Activated naive CD8-positive, alpha-beta T cell treated with anti-CD3 and anti-CD28 coated beads, Interleukin-2, amount 10 ng/mL, durations not matched to agents 7 days and 5 days (primary cell): Measurements from ENCODE around the gene ATP5F1B. TPM values are rescaled to one million over a fixed set of nuclear protein-coding genes. Genes with fewer than 3 reads are reported as not detected.
A peak's percentile ranks its signal among the peaks of the same experiment; 100 is the strongest.
"Not testable (repeated sequence)": the region's sequence is repeated elsewhere in the genome, so short reads cannot be mapped to it uniquely, and the experiment has no call there.

Source experiments
- ATAC-seq: fragments of 150-1000 bp; cut with Tn5 transposase; one replicate; pipeline ENCODE4 v1.10.0; 2021; ENCODE audit warnings: low read depth, moderate library complexity
- POLR2A ChIA-PET: fragments of 350-600 bp; sonication (Branson Sonifier 250); formaldehyde crosslinking; loops from one replicate; lab custom pipeline; 2021; ENCODE audit warnings: antibody characterized with exemption; lab: Charles Lee
- DNase-seq: peaks from one replicate; pipeline ENCODE4 v3.0.0; 2021
- H3K27ac Mint-ChIP-seq: one replicate; pipeline ENCODE4 v1.8.0; 2022; ENCODE audit warnings: mild to moderate bottlenecking, mixed read lengths
- H3K27me3 Mint-ChIP-seq: one replicate; pipeline ENCODE4 v1.8.0; 2022; ENCODE audit warnings: mild to moderate bottlenecking, moderate library complexity, mixed read lengths
- H3K36me3 Mint-ChIP-seq: one replicate; pipeline ENCODE4 v1.8.0; 2021; ENCODE audit warnings: mild to moderate bottlenecking, mixed read lengths
- H3K4me1 Mint-ChIP-seq: one replicate; pipeline ENCODE4 v1.8.0; 2021; ENCODE audit warnings: mixed read lengths
- H3K4me3 Mint-ChIP-seq: one replicate; pipeline ENCODE4 v1.8.0; 2022; ENCODE audit warnings: mild to moderate bottlenecking, moderate library complexity, mixed read lengths
- H3K9me3 Mint-ChIP-seq: one replicate; pipeline ENCODE4 v1.8.0; 2021; ENCODE audit warnings: mixed read lengths
- total RNA-seq, 2 experiments: library from RNA; stranded (reverse); gene quantifications; one replicate each; pipeline ENCODE4 v1.2.3, GENCODE V29; 2021

Gene ATP5F1B
- total RNA-seq, 2 experiments from 2014 or later, result 468 to 471 TPM

GRCh38 chr12:56671608-56672007 is 25.8 kb upstream of the ATP5F1B start:
- POLR2A ChIA-PET, result interaction anchor here (0.6 kb wide), 1 partner anchor 54 kb away, joined by 3 read pairs; the partner anchor contains the start of gene NACA
- H3K4me3 Mint-ChIP-seq, result no peak overlapping the region
- DNase-seq (no peak), ATAC-seq (no peak)
- H3K36me3 Mint-ChIP-seq, result peaks cover 32% of the 10 kb centered on the region
- peaks cover 27% of the 10 kb centered on the region for H3K4me1 Mint-ChIP-seq
- H3K27ac Mint-ChIP-seq, result peak overlapping the region; percentile 31
- H3K9me3 Mint-ChIP-seq, result no peaks in the 10 kb centered on the region
- no peaks in the 10 kb centered on the region for H3K27me3 Mint-ChIP-seq

DNA sequence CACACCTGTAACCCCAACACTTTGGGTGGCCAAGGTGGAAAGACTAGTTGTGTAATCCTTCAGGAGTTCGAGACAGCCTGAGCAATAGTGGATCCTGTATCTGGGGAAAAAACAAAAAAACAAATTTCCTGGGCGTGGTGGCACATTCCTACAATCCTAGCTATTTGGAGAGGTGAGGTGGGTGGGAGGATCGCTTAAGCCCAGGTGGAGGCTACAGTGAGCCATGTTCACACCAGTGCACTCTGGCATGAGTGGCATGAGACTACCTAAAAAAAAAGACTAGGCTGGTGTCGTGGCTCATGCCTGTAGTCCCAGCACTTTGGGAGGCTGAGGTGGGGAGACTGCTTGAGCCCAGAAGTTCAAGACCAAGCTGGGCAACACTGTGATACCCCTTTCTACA is 25.1 kb upstream of the ATP5F1B start:
- DNase-seq (peak; percentile 8), ATAC-seq (no peak)
- no peak overlapping the region for H3K4me3 Mint-ChIP-seq
- H3K36me3 Mint-ChIP-seq, result peaks cover 35% of the 10 kb centered on the region
- POLR2A ChIA-PET, result no interaction called here
- H3K27me3 Mint-ChIP-seq, result no peaks in the 10 kb centered on the region
- H3K27ac Mint-ChIP-seq, result no peak overlapping the region
- H3K4me1 Mint-ChIP-seq, result peaks cover 25% of the 10 kb centered on the region
- H3K9me3 Mint-ChIP-seq, result no peaks in the 10 kb centered on the region

GRCh38 chr12:56668197-56668457 is 22.3 kb upstream of the ATP5F1B start:
- Mint-ChIP-seq H3K27me3 (no peaks in the 10 kb centered on the region), H3K9me3 (no peaks in the 10 kb centered on the region), H3K36me3 (peaks cover 42% of the 10 kb centered on the region), H3K4me3 (no peak overlapping the region), H3K4me1 (peaks cover 21% of the 10 kb centered on the region), H3K27ac (no peak overlapping the region)
- ATAC-seq (no peak), DNase-seq (no peak)
- POLR2A ChIA-PET, result no interaction called here

- no peak for ATAC-seq
- POLR2A ChIA-PET, result interaction anchor here (1.1 to 1.5 kb wide), 3 partner anchors 17 to 26 kb away, joined by 3 to 4 read pairs (median 4); partner anchors contain the start of genes ATP5F1B and PTGES3
- DNase-seq, result no peak
- H3K27ac Mint-ChIP-seq, result no peak overlapping the region
- H3K9me3 Mint-ChIP-seq, result no peaks in the 10 kb centered on the region
- H3K36me3 Mint-ChIP-seq, result peaks cover 25% of the 10 kb centered on the region
- no peak overlapping the region for H3K4me3 Mint-ChIP-seq
- peaks cover 2% of the 10 kb centered on the region for H3K4me1 Mint-ChIP-seq
- no peaks in the 10 kb centered on the region for H3K27me3 Mint-ChIP-seq
These were observed 16.3 kb upstream of the ATP5F1B start for GRCh38 chr12:56661979-56662638.

- Mint-ChIP-seq H3K4me3 (no peak overlapping the region), H3K27ac (no peak overlapping the region), H3K9me3 (no peaks in the 10 kb centered on the region), H3K27me3 (no peaks in the 10 kb centered on the region), H3K36me3 (peaks cover 25% of the 10 kb centered on the region), H3K4me1 (peaks cover 2% of the 10 kb centered on the region)
- POLR2A ChIA-PET, result interaction anchor here (1.1 kb wide), 1 partner anchor 16 kb away, joined by 4 read pairs; the partner anchor contains the start of gene ATP5F1B
- DNase-seq, result no peak
- ATAC-seq, result no peak
These were observed 15.8 kb upstream of the ATP5F1B start for GRCh38 chr12:56661560-56661959.

DNA sequence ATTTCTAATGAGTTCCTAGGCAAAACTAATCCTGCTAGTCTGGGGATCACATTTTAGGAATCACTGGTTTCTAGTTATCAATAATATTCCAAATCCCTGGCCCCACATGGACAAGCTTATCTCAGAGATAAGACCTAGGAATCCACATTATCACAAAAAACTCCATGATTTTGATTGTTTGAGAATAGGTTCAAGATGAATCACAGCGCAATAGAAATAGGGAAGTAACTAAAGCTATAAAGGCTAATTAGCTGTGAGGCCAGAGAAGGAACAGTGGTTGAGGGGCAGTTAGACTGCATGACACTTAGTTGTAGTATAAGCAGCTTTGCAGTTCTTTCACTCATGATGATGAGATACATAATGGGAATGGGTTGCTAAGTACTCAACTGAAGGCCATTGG is 13.1 kb upstream of the ATP5F1B start:
- POLR2A ChIA-PET, result interaction anchor here (0.7 to 1.8 kb wide), 5 partner anchors 10 to 30 kb away, joined by 3 to 9 read pairs (median 4); partner anchors contain the start of genes ATP5F1B and PTGES3

DNA sequence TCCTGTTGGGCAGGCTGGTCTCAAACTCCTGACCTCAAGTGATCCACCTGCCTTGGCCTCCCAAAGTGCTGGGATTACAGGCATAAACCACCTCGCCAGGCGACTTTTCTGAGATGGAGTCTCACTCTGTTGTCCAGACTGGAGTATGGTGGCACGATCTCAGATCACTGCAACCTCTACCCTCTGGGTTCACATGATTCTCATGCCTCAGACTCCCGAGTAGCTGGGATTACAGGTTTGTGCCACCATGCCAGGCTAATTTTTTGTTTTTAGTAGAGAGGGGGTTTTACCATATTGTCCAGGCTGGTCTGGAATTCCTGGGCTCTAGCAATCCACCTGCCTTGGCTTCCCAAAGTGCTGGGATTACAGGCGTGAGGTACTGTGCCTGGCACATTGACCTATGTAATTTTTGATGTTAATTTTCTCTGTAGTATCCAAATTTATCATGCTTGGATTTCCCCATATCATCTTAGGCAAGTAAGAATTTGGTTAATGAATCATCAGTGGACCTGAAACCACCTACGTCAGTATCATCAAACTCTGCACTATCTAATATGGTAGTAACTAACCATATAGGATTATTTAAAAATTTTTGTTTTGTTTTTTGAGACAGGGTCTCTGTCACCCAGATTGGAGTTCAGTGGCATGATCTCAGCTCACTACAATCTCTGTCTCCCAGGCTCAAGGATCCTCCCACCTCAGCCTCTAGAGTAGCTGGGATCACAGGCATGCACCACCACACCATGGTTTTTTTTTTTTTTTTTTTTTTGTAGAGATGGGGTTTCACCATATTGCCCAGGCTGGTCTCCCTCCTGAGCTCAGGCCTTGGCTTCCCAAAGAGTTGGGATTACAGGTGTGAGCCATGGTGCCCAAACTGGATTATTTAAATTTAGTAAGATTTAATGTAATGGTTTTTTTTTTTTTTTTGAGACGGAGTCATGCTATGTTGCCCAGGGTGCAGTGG is 11.9 kb upstream of the ATP5F1B start:
- Mint-ChIP-seq H3K27ac (no peak overlapping the region), H3K36me3 (peaks cover 26% of the 10 kb centered on the region), H3K4me1 (peaks cover 2% of the 10 kb centered on the region), H3K9me3 (peaks cover 10% of the 10 kb centered on the region), H3K4me3 (no peak overlapping the region), H3K27me3 (no peaks in the 10 kb centered on the region)
- DNase-seq, result no peak
- POLR2A ChIA-PET, result interaction anchor here (1.8 kb wide), 1 partner anchor 12 kb away, joined by 9 read pairs; the partner anchor contains the start of gene ATP5F1B
- ATAC-seq, result peak; percentile 36

More for the DNA sequence above, 13.1 kb upstream of the ATP5F1B start:
- Mint-ChIP-seq H3K9me3 (peaks cover 3% of the 10 kb centered on the region), H3K27ac (no peak overlapping the region), H3K36me3 (peaks cover 21% of the 10 kb centered on the region), H3K27me3 (no peaks in the 10 kb centered on the region), H3K4me3 (no peak overlapping the region), H3K4me1 (peaks cover 2% of the 10 kb centered on the region)
- DNase-seq, result no peak
- ATAC-seq, result no peak

DNA sequence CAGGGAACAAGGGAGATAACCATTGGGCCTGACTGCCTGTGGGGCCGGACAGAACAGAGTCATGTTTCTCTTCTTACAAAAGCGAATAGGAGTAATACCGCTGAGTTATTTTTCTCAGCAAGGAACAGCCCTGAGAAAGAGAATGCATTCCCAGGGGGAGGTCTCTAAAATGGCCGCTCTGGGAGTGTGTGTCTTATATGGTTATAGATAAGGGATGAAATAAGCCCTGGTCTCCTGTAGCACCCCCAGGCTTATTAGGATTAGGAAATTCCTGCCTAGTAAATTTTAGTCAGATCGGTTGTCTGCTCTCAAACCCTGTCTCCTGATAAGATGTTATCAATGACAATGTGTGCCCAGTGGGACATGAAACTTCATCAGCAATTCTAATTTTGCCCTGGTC is 8.0 kb upstream of the ATP5F1B start:
- DNase-seq, H3K4me3 Mint-ChIP-seq, H3K27ac Mint-ChIP-seq, H3K27me3 Mint-ChIP-seq, H3K4me1 Mint-ChIP-seq, POLR2A ChIA-PET, ATAC-seq: not testable (repeated sequence)
- Mint-ChIP-seq H3K36me3 (peaks cover 19% of the 10 kb centered on the region), H3K9me3 (peaks cover 13% of the 10 kb centered on the region)

DNA sequence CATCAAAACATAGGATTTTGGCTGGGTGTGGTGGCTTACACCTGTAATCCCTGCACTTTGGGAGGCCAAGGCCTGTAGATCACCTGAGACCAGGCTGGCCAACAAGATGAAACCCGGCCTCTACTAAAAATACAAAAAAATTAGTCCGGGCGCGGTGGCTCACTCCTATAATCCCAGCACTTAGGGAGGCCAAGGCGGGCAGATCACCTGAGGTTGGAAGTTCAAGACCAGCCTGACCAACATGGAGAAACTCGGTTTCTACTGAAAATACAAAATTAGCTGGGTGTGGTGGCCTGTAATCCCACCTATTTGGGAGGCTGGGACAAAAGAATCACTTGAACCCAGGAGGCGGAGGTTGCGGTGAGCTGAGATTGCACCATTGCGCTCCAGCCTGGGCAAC is 2.2 kb upstream of the ATP5F1B start:
- peaks cover 31% of the 10 kb centered on the region for H3K36me3 Mint-ChIP-seq
- H3K27me3 Mint-ChIP-seq, ATAC-seq, DNase-seq, H3K27ac Mint-ChIP-seq, H3K9me3 Mint-ChIP-seq: not testable (repeated sequence)
- POLR2A ChIA-PET, result interaction anchor here (0.6 to 5.3 kb wide), 3 partner anchors 13 to 290 kb away, joined by 3 to 65 read pairs (median 53); partner anchors contain the start of gene PTGES3
- H3K4me1 Mint-ChIP-seq, result peaks cover 21% of the 10 kb centered on the region
- H3K4me3 Mint-ChIP-seq, result peak overlapping the region; percentile 44

DNA sequence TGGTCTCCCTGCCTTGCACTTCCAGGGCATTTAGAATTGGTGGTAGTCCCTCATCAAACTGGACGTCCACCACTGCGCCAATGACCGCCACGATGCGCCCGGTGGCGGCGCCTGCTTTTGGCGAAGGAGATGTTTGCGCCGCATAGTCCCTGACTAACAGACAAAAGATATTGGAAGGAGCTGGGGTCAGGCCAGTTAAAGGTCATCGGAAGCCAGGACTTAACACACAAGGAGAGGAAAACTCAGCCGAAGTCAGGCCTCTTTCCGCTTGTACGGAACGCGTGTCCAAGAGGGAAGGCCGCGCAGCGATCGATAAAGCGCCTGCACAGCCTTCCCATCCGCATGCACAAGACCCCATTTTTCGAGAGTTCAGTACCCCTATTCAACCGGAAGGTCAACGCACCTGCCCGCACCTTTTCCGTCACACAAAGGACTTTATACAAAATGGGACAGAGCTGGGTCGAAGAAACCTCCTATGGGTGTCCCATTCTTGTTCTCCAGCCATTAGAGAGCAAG is 525 bp downstream of the ATP5F1B start:
- DNase-seq (peak; percentile 40), ATAC-seq (no peak)
- Mint-ChIP-seq H3K27ac (peak overlapping the region; percentile 99), H3K36me3 (peaks cover 32% of the 10 kb centered on the region), H3K9me3 (no peaks in the 10 kb centered on the region), H3K4me3 (peak overlapping the region; percentile 96), H3K27me3 (no peaks in the 10 kb centered on the region), H3K4me1 (peaks cover 31% of the 10 kb centered on the region)
- POLR2A ChIA-PET, result interaction anchor here (0.6 to 5.3 kb wide), 13 partner anchors 10 to 285 kb away, joined by 3 to 65 read pairs (median 5); partner anchors contain the start of genes BAZ2A, NACA, PTGES3 and STAT2

GRCh38 chr12:56644654-56645053 is 1.1 kb downstream of the ATP5F1B start:
- Mint-ChIP-seq H3K27me3 (no peaks in the 10 kb centered on the region), H3K9me3 (no peaks in the 10 kb centered on the region), H3K4me3 (peak overlapping the region; percentile 96), H3K27ac (peak overlapping the region; percentile 99), H3K4me1 (peaks cover 33% of the 10 kb centered on the region), H3K36me3 (peaks cover 37% of the 10 kb centered on the region)
- no peak for DNase-seq
- no peak for ATAC-seq
- POLR2A ChIA-PET, result interaction anchor here (1.0 to 5.3 kb wide), 8 partner anchors 9 to 81 kb away, joined by 3 to 65 read pairs (median 12); partner anchors contain the start of genes BAZ2A, NACA and PTGES3

GRCh38 chr12:56641219-56641618 is 4.6 kb downstream of the ATP5F1B start:
- no peaks in the 10 kb centered on the region for H3K9me3 Mint-ChIP-seq
- ATAC-seq (no peak), DNase-seq (no peak)
- POLR2A ChIA-PET, result interaction anchor here (0.7 to 1.1 kb wide), 2 partner anchors 12 to 83 kb away, joined by 3 to 4 read pairs; no protein-coding TSS in a partner anchor
- peaks cover 50% of the 10 kb centered on the region for H3K36me3 Mint-ChIP-seq
- peaks cover 47% of the 10 kb centered on the region for H3K4me1 Mint-ChIP-seq
- no peak overlapping the region for H3K4me3 Mint-ChIP-seq
- no peaks in the 10 kb centered on the region for H3K27me3 Mint-ChIP-seq
- no peak overlapping the region for H3K27ac Mint-ChIP-seq

- H3K36me3 Mint-ChIP-seq, result peaks cover 28% of the 10 kb centered on the region
These were observed 8.2 kb downstream of the ATP5F1B start for GRCh38 chr12:56637621-56638020.

More at GRCh38 chr12:56637621-56638020, 8.2 kb downstream of the ATP5F1B start:
- Mint-ChIP-seq H3K4me1 (peaks cover 49% of the 10 kb centered on the region), H3K27me3 (no peaks in the 10 kb centered on the region), H3K27ac (peak overlapping the region; percentile 95), H3K9me3 (no peaks in the 10 kb centered on the region), H3K4me3 (no peak overlapping the region)
- ATAC-seq (no peak), DNase-seq (no peak)
- POLR2A ChIA-PET, result interaction anchor here (0.8 kb wide), 1 partner anchor 87 kb away, joined by 3 read pairs; no protein-coding TSS in a partner anchor
